HL-60/S4 (cell line): ENCODE results near the gene IGF1R.

Experiments used
- in situ Hi-C: fragments of 300-500 bp; cut with MboI; formaldehyde crosslinking; loops from 2 replicates; pipeline ENCODE4 v1.14.3; 2022; ENCODE audit warnings: low sequenced_read_pairs

IGF1R gene

DNA sequence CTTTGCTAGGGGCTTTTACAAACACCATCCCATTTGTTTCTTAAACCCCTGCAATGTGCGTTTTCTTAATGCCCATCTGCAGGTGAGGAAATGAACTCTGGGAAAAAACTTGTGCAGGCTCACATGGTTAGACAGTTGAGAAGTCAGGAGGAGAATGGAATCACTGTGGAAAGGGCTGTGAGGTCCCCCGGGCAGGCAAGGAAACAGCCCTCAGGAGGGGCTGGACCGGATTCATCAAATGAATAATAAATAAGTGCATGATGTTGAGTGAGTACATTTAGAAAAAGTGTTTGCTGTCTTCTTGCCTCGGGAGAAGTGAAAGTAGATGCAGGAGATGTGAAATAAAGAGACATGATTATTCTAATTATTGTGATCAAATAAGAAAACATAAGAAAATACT lies 282.7 kb downstream of the IGF1R start:
- in situ Hi-C loops: no loop called here

- in situ Hi-C loops: no loop called here
These were observed 285.1 kb downstream of the IGF1R start for GRCh38 chr15:98933406-98933805.

GRCh38 chr15:98935736-98936135 lies 287.4 kb downstream of the IGF1R start:
- in situ Hi-C loops: no loop called here

DNA sequence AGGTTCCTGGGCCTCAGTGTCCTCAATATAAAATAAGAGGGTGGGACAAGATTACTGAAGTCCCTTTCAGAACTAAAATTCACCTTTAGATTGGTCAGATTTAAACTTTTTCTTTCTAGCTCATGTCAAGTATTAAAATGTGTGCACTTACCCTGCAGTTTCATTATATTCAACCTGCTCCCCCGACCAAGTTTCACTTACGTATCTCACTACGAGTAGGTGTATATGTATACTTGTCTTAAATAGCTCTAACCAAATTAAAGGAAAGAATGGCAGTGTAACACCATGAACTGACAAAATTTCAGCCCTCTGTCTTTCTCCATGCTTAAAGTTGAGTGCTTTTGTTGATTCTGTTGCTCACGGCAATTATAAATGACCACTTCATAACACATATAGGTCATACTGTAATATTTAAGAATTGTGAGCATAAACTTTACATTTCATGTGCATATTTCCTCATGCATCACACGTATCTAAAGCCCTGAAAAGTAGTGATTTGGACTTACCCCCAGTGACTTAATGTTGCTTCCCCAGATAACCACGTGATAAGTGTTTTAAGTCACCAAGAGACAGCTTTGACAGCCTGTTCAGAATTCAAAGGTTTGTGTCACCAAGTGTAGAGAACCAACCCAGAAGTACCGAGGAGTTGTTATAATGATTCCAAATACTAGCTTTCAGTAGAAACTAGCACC lies 289.2 kb downstream of the IGF1R start:
- in situ Hi-C loops: no loop called here

DNA sequence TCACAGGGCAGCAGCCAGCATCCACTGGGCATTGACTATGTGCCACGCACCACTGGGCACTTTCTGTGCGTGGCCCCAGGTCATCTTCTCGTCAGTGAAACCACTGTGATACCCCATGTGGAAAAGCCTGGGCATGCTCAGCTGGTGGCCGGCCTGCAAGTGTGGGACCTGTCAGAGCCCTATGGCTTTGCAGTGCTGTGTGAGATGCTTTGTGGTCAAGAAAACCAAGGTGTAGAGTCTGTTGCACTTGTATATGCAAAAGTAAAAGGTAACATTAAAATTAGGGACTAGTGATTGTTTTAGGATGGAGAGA lies 289.7 kb downstream of the IGF1R start:
- in situ Hi-C loops: no loop called here

DNA sequence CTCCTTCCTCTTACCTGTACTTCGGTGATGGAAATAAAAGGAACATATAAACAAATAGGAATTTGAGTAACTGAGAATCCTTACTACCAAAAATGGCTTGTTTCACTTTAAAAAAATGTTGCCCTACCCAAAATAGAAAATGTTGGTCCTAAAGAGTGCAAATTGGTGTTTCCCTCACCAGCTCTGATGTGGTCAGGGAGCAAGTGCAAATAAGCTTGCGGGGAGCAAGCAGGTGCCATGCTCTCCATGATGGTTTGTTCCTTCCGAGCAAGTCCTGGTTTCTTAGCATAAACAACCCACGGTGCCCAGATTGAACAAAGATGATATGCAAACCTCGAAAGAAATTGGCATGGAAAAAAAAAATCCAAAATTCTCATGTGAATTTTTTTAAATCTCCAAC lies 290.5 kb downstream of the IGF1R start:
- in situ Hi-C loops: no loop called here

GRCh38 chr15:98939311-98940080 lies 291.2 kb downstream of the IGF1R start:
- in situ Hi-C loops: no loop called here

DNA sequence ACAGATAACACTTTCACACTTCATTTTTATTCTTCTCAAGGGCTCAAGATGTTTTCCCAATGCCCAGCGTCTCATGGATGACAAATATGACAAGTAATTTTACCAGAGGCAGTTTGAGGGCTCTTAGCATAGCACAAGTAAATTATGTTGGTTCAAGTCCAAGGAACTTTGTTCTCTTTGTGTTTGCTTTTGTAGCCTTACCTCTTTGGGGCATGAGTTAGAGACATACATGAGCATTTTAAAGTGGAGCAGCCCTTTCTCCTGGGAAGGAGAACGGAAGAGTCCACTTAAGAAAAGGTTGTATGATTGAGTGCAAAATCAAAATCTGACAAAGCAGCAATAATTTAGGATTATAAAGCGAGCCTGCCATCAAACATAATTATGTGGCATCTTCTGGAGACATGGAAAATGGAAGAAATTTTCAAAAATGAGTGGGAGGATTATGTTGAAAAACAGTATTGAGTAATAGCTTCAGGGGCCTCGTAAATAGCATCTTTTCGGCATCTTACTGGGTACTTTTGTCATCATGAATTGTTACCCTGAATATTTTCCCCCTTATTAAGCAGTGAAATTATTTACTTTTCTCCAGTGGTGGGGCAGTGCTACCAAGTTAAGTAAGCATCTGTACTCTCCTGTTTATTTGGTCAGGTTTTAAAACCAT lies 293.4 kb downstream of the IGF1R start:
- in situ Hi-C loops: no loop called here

- in situ Hi-C loops: no loop called here
These were observed 294.1 kb downstream of the IGF1R start for GRCh38 chr15:98942431-98942830.

GRCh38 chr15:98943051-98943508 lies 294.7 kb downstream of the IGF1R start:
- in situ Hi-C loops: no loop called here

DNA sequence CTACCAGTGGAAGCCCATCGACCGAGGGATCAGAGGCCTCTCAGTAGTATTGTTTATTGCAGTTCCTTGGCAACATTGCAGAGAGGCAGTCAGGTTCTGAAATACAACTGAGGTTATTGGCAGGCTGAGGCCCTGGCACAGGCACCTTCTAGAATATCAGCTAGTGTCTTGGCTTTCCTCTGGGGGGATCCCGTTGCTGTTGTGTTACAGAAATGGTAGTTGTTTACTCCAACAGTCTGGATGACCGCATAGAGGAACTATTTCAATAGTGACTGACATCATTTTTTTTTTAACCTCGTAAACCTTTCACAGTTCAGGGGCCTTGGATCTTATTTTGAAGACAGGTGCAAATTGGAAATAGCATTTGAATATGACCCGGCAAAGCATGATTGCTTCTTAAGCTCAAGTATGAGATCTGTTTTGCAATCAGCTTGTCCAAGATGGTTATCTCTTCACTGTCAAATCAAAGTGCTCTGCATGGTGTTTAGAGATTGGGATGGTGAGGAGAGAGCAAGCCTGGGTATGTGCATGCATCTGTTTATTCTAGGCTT lies 295.3 kb downstream of the IGF1R start:
- in situ Hi-C loops: no loop called here

DNA sequence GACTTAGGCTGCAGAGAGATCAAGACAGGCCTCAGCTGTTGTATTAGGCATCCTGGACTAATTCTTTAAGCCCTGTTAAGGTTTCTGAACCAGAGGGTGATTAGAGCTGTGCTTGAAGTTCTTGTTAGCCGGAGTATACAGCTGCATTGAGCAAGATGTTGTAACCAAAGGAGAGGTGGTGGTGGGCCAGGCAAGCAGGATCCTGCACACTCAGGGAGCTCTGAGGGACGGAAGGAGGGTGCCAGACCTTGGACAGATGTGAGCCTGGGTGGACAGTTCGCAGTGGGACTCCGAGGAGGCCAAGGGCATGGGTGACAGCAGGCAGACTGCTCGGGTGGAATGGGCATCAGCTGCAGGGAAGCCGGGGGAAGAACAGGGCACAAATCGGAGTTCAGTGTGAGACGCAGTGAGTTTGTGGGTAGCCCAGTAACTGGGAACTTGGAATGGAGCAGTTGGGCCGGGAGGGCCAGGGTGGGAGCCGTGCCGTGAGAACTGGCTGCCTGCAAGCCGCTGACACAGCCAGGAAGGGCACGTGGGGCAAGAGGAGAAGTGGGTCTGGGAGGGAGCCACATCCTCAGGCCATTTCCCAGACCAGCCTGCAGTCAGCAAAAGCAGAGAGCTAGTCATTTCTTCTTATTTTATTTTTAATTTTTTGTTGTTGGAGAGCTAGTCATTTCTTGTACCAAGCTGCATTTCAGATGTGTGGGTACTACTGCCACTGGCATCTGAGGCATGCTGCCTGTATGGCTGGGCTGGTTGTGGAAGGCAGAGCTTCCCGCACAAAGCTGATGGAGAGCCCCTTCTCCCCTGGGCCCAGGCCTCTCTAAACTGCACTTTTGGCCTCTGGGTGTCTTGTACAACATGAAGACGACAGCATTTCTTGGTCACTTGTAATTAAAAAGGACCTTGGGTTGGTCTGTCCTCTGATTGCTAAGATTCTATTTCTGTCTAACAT lies 298.2 kb downstream of the IGF1R start:
- in situ Hi-C loops: no loop called here

DNA sequence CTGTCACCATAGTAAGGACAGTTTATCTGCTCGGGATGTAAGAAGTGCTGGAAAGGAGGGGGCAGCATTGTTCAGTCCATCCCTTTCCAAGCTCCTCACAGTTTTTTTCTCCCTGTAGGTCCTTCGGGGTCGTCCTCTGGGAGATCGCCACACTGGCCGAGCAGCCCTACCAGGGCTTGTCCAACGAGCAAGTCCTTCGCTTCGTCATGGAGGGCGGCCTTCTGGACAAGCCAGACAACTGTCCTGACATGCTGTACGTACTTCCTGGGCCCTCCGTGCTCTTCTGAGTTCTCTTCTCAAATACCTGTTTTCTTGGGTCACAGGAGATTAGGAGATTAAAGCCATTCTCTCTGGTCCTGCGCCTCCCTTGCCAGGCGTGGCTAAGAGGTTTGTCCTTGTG lies 300.1 kb downstream of the IGF1R start:
- in situ Hi-C loops: no loop called here

GRCh38 chr15:98948941-98949340 lies 300.6 kb downstream of the IGF1R start:
- in situ Hi-C loops: no loop called here

GRCh38 chr15:98949624-98950023 lies 301.3 kb downstream of the IGF1R start:
- in situ Hi-C loops: no loop called here

DNA sequence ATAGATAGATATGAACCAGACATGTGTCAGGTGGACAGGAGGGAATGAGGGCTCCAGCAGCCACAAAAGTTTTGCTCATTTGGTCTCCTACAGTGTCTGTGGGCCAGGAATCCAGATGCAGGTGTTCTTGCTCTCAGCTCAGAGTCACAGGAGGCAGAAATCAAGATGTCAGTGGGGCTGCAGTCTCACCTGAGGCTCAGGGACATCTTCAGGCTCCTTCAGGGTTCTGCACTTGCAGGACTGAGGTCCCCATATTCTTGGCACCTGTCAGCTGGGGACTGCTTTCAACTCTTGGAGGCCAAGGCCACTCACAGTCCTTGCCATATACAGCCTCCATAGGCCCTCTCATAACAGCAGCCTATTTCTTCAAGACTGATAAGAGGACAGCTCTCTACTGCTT lies 301.9 kb downstream of the IGF1R start:
- in situ Hi-C loops: no loop called here

- in situ Hi-C loops: no loop called here
These were observed 302.7 kb downstream of the IGF1R start for GRCh38 chr15:98951004-98951403.

DNA sequence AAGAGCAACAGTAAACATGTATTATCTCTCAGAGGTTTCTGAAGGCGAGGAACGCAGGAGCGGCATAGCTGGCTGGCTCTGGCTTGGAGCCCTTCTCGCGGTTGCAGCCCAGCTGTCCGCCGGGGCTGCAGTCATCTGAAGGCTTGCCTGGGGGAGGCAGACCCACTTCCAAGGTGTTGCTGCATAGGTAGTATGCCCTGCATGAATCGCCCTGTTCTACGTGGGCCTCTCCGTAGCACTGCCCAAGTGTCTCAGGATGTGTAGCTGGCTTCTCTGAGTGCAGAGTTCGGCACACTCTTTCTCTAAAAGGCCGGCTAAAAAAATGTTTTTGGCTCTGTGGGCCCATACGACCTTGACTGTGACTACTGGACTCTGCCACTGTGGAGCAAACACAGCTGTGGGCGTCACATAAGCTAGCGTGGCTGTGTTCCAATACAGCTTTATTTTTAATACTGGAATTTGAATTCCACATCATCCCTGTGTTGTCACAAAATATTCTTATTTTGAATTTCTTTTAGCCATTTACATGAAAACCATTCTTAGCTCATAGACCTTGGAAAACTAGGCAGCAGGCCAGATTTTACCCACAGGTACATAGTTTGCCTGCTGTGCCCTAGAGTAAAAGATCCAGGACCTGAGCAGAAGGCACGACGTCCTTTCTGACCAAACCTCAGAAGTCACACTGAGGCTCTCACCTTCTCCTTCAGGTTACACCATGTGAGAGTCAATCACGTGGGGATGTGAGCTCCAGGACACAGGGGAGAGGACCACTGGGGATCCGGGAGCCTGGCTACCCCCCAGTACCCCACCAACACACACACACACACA lies 303.4 kb downstream of the IGF1R start:
- in situ Hi-C loops: no loop called here

- in situ Hi-C loops: no loop called here
These were observed 304.1 kb downstream of the IGF1R start for GRCh38 chr15:98952381-98952803.
